GM23338 (cell line): ENCODE measurements around the gene CYS1. TPM values are rescaled to one million over a fixed set of nuclear protein-coding genes. Genes with fewer than 3 reads are reported as not detected.

ENCODE experiments used
- ATAC-seq: fragments of 200-7000 bp; cut with Tn5 transposase; 3 replicates; pipeline ENCODE4 v1.9.1; 2020
- DNase-seq: peaks from one replicate; pipeline ENCODE4 v3.0.0-alpha.2; 2015; ENCODE audit warnings: low spot score
- H2AFZ ChIP-seq: fragments of 200-600 bp; sonication (generic); 2 replicates; pipeline ENCODE4 v1.8.0; 2016; ENCODE audit warnings: antibody characterized with exemption, mild to moderate bottlenecking, moderate library complexity
- H3F3A ChIP-seq: fragments of 200-600 bp; sonication (generic); replicated peaks from 2 replicates; pipeline ENCODE4 v1.8.0; 2017; ENCODE audit warnings: antibody characterized with exemption, mixed run types, low read depth
- H3K27ac ChIP-seq: fragments of 200-600 bp; sonication (generic); 2 replicates; pipeline ENCODE4 v1.6.1; 2016; ENCODE audit warnings: low read depth
- H3K27me3 ChIP-seq: fragments of 200-600 bp; sonication (generic); 2 replicates; pipeline ENCODE4 v1.8.0; 2016; ENCODE audit warnings: mild to moderate bottlenecking, mixed run types, moderate library complexity; ENCODE audit not compliant: insufficient read depth
- H3K36me3 ChIP-seq: fragments of 200-600 bp; sonication (generic); 2 replicates; pipeline ENCODE4 v1.8.0; 2016; ENCODE audit warnings: mild to moderate bottlenecking; ENCODE audit not compliant: insufficient read depth
- H3K4me1 ChIP-seq: fragments of 200-600 bp; sonication (generic); 2 replicates; pipeline ENCODE4 v1.8.0; 2016; ENCODE audit warnings: mild to moderate bottlenecking, moderate library complexity; ENCODE audit not compliant: insufficient read depth
- H3K4me2 ChIP-seq: fragments of 200-600 bp; sonication (generic); 2 replicates; pipeline ENCODE4 v1.7.1; 2017; ENCODE audit warnings: mixed run types
- H3K4me3 ChIP-seq: fragments of 200-600 bp; sonication (generic); 2 replicates; pipeline ENCODE4 v1.6.1; 2016; ENCODE audit warnings: mixed run types
- H3K79me2 ChIP-seq: fragments of 200-600 bp; sonication (generic); replicated peaks from 2 replicates; pipeline ENCODE4 v1.8.0; 2017; ENCODE audit warnings: mild to moderate bottlenecking; ENCODE audit not compliant: insufficient read depth
- H3K9me2 ChIP-seq: fragments of 200-600 bp; sonication (generic); 2 replicates; pipeline ENCODE4 v1.8.0; 2017; ENCODE audit not compliant: insufficient read depth
- H4K20me1 ChIP-seq: fragments of 200-600 bp; sonication (generic); replicated peaks from 2 replicates; pipeline ENCODE4 v1.8.0; 2017; ENCODE audit warnings: mild to moderate bottlenecking; ENCODE audit not compliant: insufficient read depth
- H3K27ac Mint-ChIP-seq: 2 replicates; pipeline ENCODE4 v1.8.0; 2020; ENCODE audit warnings: inconsistent platforms, mild to moderate bottlenecking, moderate library complexity, mixed read lengths
- H3K27me3 Mint-ChIP-seq: 3 replicates; pipeline ENCODE4 v1.8.0; 2022; ENCODE audit warnings: low read depth, mild to moderate bottlenecking, moderate library complexity, mixed read lengths, inconsistent platforms; ENCODE audit not compliant: insufficient read depth, poor library complexity
- H3K36me3 Mint-ChIP-seq: 3 replicates; pipeline ENCODE4 v1.8.0; 2021; ENCODE audit warnings: low read depth, mild to moderate bottlenecking, inconsistent platforms, moderate library complexity, mixed read lengths
- H3K4me1 Mint-ChIP-seq: 3 replicates; pipeline ENCODE4 v1.8.0; 2020; ENCODE audit warnings: mild to moderate bottlenecking, inconsistent platforms, mixed read lengths
- H3K4me3 Mint-ChIP-seq: 3 replicates; pipeline ENCODE4 v1.8.0; 2021; ENCODE audit warnings: moderate library complexity, mild to moderate bottlenecking, inconsistent platforms, mixed read lengths
- H3K9me3 Mint-ChIP-seq: 3 replicates; pipeline ENCODE4 v1.8.0; 2020; ENCODE audit warnings: moderate library complexity, mild to moderate bottlenecking, inconsistent platforms, mixed read lengths
- CREB1 ChIP-seq: fragments of 250-450 bp; sonication (Bioruptor Pico); IDR thresholded peaks from 2 replicates; pipeline ENCODE4 v1.5.0; 2020; ENCODE audit warnings: low read depth, mild to moderate bottlenecking, moderate library complexity
- EZH2 ChIP-seq: fragments of 200-600 bp; sonication (generic); IDR thresholded peaks from one replicate; pipeline ENCODE4 v1.8.0; 2017; ENCODE audit warnings: antibody characterized with exemption, mild to moderate bottlenecking, low read depth; ENCODE audit not compliant: unreplicated experiment
- EZH2phosphoT487 ChIP-seq: fragments of 200-600 bp; sonication (generic); IDR thresholded peaks from one replicate; pipeline ENCODE4 v1.8.1; 2018; ENCODE audit warnings: antibody characterized with exemption; ENCODE audit not compliant: unreplicated experiment
- JUNB ChIP-seq: IDR thresholded peaks from one replicate; pipeline ENCODE4 v1.6.1; 2016; ENCODE audit warnings: antibody characterized with exemption; ENCODE audit not compliant: unreplicated experiment
- NANOG ChIP-seq: IDR thresholded peaks from 2 replicates; pipeline ENCODE4 v1.6.1; 2016; ENCODE audit warnings: antibody characterized with exemption, borderline replicate concordance
- POLR2AphosphoS5 ChIP-seq: IDR thresholded peaks from 2 replicates; pipeline ENCODE4 v1.6.1; 2016; ENCODE audit warnings: antibody characterized with exemption, low read depth
- STAT1 ChIP-seq: IDR thresholded peaks from one replicate; pipeline ENCODE4 v1.6.1; 2016; ENCODE audit warnings: antibody characterized with exemption; ENCODE audit not compliant: unreplicated experiment
- ZNF114 ChIP-seq: fragments of 250-450 bp; sonication (Bioruptor Pico); IDR thresholded peaks from 2 replicates; pipeline ENCODE4 v1.5.0; 2020; ENCODE audit warnings: mild to moderate bottlenecking, moderate library complexity
- ZNF331 ChIP-seq: fragments of 250-450 bp; sonication (Bioruptor Pico); IDR thresholded peaks from 2 replicates; pipeline ENCODE4 v1.5.0; 2020; ENCODE audit warnings: low read depth, mild to moderate bottlenecking, moderate library complexity
- ZNF462 ChIP-seq: fragments of 250-450 bp; sonication (Bioruptor Pico); IDR thresholded peaks from 2 replicates; pipeline ENCODE4 v1.5.0; 2020; ENCODE audit warnings: mild to moderate bottlenecking, moderate library complexity
- polyA plus RNA-seq: library from polyadenylated mRNA; unstranded; fragments of >200 nt; fragmentation: Nextera tagmentation; extraction: Ambion mirVana; gene quantifications from 2 replicates; pipeline ENCODE4 v1.2.1, GENCODE V29; 2016
- total RNA-seq: library from RNA; depleted of rRNA; stranded (reverse); fragments of >200 nt; shearing (Covaris generic); gene quantifications from 2 replicates; pipeline ENCODE4 v1.2.3, GENCODE V29; 2014
- TF ChIP-seq, protein P1 (sequence below): IDR thresholded peaks from 2 replicates; pipeline ENCODE4 v1.6.1; 2016; ENCODE audit warnings: antibody characterized with exemption
- TF ChIP-seq, protein P2 (sequence below): IDR thresholded peaks from one replicate; pipeline ENCODE4 v1.6.1; 2018; ENCODE audit warnings: antibody characterized with exemption; ENCODE audit not compliant: unreplicated experiment
- TF ChIP-seq, protein P3 (sequence below), 2 experiments: fragments of 200-600 bp in 1 of 2; sonication (generic) in 1 of 2; conservative IDR thresholded peaks; 2 replicates each; pipeline versions ENCODE4 v1.5.1 to v1.6.1; 2016 to 2017; ENCODE audit warnings: antibody characterized with exemption in 2 of 2, low read depth in 2 of 2, mild to moderate bottlenecking in 2 of 2, moderate library complexity in 1 of 2

CYS1 gene
- total and polyA plus RNA-seq, 2 experiments from 2014 or later = 0.31 to 0.32 TPM

- Histone ChIP-seq H3K36me3 (no peaks in the 10 kb centered on the region), H2AFZ (no peak overlapping the region), H3K9me2 (no peaks in the 10 kb centered on the region), H3K4me2 (no peak overlapping the region), H3K4me3 (no peak overlapping the region), H3K79me2 (no peaks in the 10 kb centered on the region), H3K27me3 (no peaks in the 10 kb centered on the region), H4K20me1 (no peaks in the 10 kb centered on the region), H3K27ac (no peak overlapping the region), H3F3A (no peaks in the 10 kb centered on the region), H3K4me1 (no peaks in the 10 kb centered on the region)
- no peak for DNase-seq
- Mint-ChIP-seq H3K9me3 (no peaks in the 10 kb centered on the region), H3K4me1 (no peaks in the 10 kb centered on the region; the same call in 2 of the 3 replicates), H3K36me3 (no peaks in the 10 kb centered on the region; the same call in 2 of the 3 replicates), H3K4me3 (no peak overlapping the region), H3K27ac (no peak overlapping the region), H3K27me3 (no peaks in the 10 kb centered on the region)
- no peak for ATAC-seq
- TF ChIP-seq, protein P1, sequence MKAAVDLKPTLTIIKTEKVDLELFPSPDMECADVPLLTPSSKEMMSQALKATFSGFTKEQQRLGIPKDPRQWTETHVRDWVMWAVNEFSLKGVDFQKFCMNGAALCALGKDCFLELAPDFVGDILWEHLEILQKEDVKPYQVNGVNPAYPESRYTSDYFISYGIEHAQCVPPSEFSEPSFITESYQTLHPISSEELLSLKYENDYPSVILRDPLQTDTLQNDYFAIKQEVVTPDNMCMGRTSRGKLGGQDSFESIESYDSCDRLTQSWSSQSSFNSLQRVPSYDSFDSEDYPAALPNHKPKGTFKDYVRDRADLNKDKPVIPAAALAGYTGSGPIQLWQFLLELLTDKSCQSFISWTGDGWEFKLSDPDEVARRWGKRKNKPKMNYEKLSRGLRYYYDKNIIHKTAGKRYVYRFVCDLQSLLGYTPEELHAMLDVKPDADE = no peak
- TF ChIP-seq EZH2 = no peak
- no peak for TF ChIP-seq EZH2phosphoT487
- TF ChIP-seq, protein P2, sequence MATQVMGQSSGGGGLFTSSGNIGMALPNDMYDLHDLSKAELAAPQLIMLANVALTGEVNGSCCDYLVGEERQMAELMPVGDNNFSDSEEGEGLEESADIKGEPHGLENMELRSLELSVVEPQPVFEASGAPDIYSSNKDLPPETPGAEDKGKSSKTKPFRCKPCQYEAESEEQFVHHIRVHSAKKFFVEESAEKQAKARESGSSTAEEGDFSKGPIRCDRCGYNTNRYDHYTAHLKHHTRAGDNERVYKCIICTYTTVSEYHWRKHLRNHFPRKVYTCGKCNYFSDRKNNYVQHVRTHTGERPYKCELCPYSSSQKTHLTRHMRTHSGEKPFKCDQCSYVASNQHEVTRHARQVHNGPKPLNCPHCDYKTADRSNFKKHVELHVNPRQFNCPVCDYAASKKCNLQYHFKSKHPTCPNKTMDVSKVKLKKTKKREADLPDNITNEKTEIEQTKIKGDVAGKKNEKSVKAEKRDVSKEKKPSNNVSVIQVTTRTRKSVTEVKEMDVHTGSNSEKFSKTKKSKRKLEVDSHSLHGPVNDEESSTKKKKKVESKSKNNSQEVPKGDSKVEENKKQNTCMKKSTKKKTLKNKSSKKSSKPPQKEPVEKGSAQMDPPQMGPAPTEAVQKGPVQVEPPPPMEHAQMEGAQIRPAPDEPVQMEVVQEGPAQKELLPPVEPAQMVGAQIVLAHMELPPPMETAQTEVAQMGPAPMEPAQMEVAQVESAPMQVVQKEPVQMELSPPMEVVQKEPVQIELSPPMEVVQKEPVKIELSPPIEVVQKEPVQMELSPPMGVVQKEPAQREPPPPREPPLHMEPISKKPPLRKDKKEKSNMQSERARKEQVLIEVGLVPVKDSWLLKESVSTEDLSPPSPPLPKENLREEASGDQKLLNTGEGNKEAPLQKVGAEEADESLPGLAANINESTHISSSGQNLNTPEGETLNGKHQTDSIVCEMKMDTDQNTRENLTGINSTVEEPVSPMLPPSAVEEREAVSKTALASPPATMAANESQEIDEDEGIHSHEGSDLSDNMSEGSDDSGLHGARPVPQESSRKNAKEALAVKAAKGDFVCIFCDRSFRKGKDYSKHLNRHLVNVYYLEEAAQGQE = no peak
- TF ChIP-seq CREB1 (CRISPR knock-in tag) = no peak
- TF ChIP-seq, protein P3, sequence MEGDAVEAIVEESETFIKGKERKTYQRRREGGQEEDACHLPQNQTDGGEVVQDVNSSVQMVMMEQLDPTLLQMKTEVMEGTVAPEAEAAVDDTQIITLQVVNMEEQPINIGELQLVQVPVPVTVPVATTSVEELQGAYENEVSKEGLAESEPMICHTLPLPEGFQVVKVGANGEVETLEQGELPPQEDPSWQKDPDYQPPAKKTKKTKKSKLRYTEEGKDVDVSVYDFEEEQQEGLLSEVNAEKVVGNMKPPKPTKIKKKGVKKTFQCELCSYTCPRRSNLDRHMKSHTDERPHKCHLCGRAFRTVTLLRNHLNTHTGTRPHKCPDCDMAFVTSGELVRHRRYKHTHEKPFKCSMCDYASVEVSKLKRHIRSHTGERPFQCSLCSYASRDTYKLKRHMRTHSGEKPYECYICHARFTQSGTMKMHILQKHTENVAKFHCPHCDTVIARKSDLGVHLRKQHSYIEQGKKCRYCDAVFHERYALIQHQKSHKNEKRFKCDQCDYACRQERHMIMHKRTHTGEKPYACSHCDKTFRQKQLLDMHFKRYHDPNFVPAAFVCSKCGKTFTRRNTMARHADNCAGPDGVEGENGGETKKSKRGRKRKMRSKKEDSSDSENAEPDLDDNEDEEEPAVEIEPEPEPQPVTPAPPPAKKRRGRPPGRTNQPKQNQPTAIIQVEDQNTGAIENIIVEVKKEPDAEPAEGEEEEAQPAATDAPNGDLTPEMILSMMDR (conservative IDR thresholded peaks at IDR 0.05; ENCODE audit: low read depth in 2 of 2) = no peak
- TF ChIP-seq ZNF331 (CRISPR knock-in tag) = no peak
- TF ChIP-seq STAT1 = no peak
- TF ChIP-seq ZNF462 (CRISPR knock-in tag) = no peak
- no peak for TF ChIP-seq POLR2AphosphoS5
- no peak for TF ChIP-seq NANOG
- TF ChIP-seq JUNB = no peak
- TF ChIP-seq ZNF114 (CRISPR knock-in tag) = no peak
These were observed 64.0 kb downstream of the CYS1 start for GRCh38 chr2:10016001-10016801.
